Parathyroid adenoma (tissue), 2 donors: ENCODE results near the gene HSPB7.

Experiments
- H2AFZ ChIP-seq: fragments of 300-600 bp; sonication (generic); one replicate; pipeline ENCODE4 v1.7.0; 2017; ENCODE audit warnings: antibody characterized with exemption, mild to moderate bottlenecking
- H3K27ac ChIP-seq: fragments of 300-600 bp; sonication (generic); one replicate; pipeline ENCODE4 v1.7.0; 2017
- H3K27me3 ChIP-seq: fragments of 300-600 bp; sonication (generic); one replicate; pipeline ENCODE4 v1.7.0; 2017; ENCODE audit warnings: low read length; ENCODE audit not compliant: control insufficient read depth, insufficient read depth
- H3K36me3 ChIP-seq: fragments of 300-600 bp; sonication (generic); one replicate; pipeline ENCODE4 v1.7.0; 2017; ENCODE audit warnings: low read length; ENCODE audit not compliant: control insufficient read depth, insufficient read depth
- H3K4me1 ChIP-seq: fragments of 300-600 bp; sonication (generic); one replicate; pipeline ENCODE4 v1.7.0; 2017; ENCODE audit warnings: control low read depth
- H3K4me2 ChIP-seq: fragments of 300-600 bp; sonication (generic); one replicate; pipeline ENCODE4 v1.7.0; 2017; ENCODE audit warnings: low read length
- H3K4me3 ChIP-seq: fragments of 300-600 bp; sonication (generic); one replicate; pipeline ENCODE4 v1.7.0; 2017; ENCODE audit warnings: low read depth, low read length
- H3K79me2 ChIP-seq: fragments of 300-600 bp; sonication (generic); one replicate; pipeline ENCODE4 v1.7.0; 2017; ENCODE audit warnings: control low read depth
- H3K9ac ChIP-seq: fragments of 300-600 bp; sonication (generic); one replicate; pipeline ENCODE4 v1.7.0; 2017; ENCODE audit warnings: mild to moderate bottlenecking
- H3K9me3 ChIP-seq: fragments of 300-600 bp; sonication (generic); one replicate; pipeline ENCODE4 v1.7.0; 2017; ENCODE audit warnings: low read length; ENCODE audit not compliant: control insufficient read depth
- TF ChIP-seq, protein P1 (sequence below): fragments of 300-600 bp; sonication (generic); IDR thresholded peaks from one replicate; pipeline ENCODE4 v1.7.0; 2017; ENCODE audit warnings: antibody characterized with exemption, mild to moderate bottlenecking
- donor health status: primary hyperparathyroidism.

The HSPB7 gene

DNA sequence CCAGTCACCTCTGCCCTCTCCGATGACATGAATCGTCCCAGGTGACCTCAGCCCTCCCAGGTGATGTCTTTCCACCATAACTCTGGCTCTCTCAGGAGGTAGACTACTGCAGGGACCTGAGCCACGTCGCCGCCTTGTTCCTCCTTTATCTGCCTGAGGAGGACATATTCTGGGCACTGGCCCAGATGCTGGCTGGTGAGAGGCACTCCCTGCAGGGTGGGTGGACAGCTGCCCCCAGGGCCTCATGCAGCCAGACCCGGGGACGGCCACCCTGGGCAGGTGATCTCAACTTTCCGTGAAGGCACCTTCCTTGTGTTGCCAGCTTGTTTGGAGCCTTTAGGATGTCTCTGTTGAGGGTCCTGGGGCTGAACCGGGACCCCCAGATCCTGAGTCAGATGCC lies 28.1 kb downstream of the HSPB7 start:
- Histone ChIP-seq H3K27ac (no peak overlapping the region), H3K4me3 (no peak overlapping the region), H3K27me3 (no peaks in the 10 kb centered on the region), H3K36me3 (no peaks in the 10 kb centered on the region), H3K4me1 (no peaks in the 10 kb centered on the region), H3K4me2 (no peak overlapping the region), H3K9me3 (no peaks in the 10 kb centered on the region), H3K9ac (no peak overlapping the region), H3K79me2 (no peaks in the 10 kb centered on the region), H2AFZ (no peak overlapping the region)
- TF ChIP-seq, protein P1, sequence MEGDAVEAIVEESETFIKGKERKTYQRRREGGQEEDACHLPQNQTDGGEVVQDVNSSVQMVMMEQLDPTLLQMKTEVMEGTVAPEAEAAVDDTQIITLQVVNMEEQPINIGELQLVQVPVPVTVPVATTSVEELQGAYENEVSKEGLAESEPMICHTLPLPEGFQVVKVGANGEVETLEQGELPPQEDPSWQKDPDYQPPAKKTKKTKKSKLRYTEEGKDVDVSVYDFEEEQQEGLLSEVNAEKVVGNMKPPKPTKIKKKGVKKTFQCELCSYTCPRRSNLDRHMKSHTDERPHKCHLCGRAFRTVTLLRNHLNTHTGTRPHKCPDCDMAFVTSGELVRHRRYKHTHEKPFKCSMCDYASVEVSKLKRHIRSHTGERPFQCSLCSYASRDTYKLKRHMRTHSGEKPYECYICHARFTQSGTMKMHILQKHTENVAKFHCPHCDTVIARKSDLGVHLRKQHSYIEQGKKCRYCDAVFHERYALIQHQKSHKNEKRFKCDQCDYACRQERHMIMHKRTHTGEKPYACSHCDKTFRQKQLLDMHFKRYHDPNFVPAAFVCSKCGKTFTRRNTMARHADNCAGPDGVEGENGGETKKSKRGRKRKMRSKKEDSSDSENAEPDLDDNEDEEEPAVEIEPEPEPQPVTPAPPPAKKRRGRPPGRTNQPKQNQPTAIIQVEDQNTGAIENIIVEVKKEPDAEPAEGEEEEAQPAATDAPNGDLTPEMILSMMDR: no peak

DNA sequence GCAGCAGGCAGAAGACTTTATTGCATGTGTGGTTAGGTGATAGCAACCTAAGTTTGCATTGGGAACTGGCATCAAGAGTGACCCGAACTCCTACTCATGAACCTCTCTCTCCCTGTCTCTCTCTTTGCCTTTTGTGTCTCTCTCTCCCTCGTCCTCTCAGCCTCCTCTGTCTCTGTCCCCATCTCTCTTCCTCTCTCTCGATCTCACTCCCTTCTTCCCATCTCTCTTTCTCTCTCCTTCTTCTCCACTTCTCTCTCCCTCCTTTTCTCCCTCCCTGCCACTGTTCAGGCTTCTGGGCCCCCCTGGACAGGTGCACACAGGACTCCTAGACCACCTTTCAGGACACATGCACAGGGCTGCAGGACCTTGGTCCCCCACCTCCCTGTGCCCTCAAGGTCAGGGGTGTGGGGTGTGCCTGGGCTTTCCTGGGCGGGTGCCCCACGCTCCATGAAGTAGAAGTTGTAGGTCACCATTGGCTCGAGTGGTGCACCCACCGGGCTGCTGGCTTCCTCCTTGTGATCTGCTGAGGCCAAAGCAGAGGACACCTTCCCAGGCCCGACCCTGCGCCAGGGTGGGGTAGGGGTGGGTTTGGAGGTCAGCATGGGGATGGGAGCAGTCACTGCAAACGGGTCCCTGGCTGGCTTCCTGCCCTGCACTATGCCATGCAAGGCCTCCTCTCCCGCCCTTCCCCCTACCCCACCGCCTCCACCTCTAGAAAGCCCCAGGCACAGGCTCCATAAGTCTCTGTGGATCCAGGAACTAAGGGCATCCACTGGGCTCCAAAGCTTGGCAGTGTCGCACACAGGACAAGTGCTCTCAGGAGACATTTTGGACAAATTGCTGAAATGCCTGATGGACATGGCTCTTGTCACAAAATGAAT lies 28.7 kb downstream of the HSPB7 start:
- Histone ChIP-seq H3K4me1 (no peaks in the 10 kb centered on the region), H3K36me3 (no peaks in the 10 kb centered on the region), H3K9ac (no peak overlapping the region), H3K4me3 (no peak overlapping the region), H3K79me2 (no peaks in the 10 kb centered on the region), H3K27ac (no peak overlapping the region), H3K4me2 (no peak overlapping the region), H2AFZ (no peak overlapping the region), H3K9me3 (no peaks in the 10 kb centered on the region), H3K27me3 (no peaks in the 10 kb centered on the region)
- TF ChIP-seq, protein P1: no peak

DNA sequence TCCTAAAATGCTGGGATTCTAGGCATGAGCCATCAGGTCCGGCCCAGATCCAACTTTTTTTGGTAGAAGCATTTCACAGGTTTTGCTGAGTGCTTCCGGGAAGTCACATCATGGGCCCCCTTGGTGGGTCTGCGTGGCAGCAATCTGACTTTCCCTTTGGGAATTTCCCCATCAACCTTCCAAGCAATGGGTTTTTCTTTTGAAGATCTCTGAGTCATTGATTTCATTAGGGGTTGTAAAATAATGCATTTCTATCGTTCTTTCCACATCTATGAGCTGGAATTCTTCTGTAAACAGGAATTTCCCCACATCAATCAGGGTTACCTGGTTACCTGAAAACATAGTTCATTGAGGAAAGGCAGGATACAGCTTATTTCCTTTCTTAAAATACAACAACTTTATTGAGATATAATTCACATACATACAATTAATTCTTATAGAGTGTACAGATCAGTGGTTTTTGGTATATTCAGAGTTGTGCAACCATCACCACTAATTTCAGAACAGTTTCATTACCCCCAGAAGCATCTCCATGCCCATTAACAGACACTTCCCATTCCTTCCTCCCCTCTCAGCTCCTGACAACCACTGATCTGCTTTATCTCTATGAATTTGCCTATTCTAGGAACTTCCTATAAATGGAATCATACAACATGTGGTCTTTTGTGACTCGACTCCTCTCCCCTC lies 32.1 kb downstream of the HSPB7 start:
- no peaks in the 10 kb centered on the region for H3K36me3 ChIP-seq
- H3K4me3 ChIP-seq: no peak overlapping the region
- H3K9me3 ChIP-seq: no peaks in the 10 kb centered on the region
- no peaks in the 10 kb centered on the region for H3K4me1 ChIP-seq
- TF ChIP-seq, protein P1: no peak
- H3K4me2 ChIP-seq: no peak overlapping the region
- no peaks in the 10 kb centered on the region for H3K79me2 ChIP-seq
- no peak overlapping the region for H3K9ac ChIP-seq
- H3K27ac ChIP-seq: no peak overlapping the region
- no peaks in the 10 kb centered on the region for H3K27me3 ChIP-seq
- no peak overlapping the region for H2AFZ ChIP-seq

DNA sequence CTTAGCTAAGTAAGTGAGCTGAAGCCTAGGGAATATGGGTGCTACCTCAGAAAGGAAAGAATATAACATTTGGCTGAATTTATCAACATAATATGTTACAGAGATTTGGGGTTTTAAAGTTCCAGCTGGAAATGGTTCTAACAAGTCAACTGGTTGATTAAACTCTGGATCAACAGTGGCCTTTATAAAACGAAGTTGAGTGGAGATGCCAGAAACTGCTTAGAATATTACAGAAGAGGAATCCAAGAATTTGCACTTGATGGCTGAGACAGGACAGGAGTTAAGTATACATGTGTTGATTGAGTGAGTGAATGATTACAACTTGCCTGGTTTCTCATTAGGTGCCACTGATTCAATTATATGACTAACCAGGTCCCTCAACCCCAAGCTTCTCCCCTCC lies 34.6 kb downstream of the HSPB7 start:
- Histone ChIP-seq H3K79me2 (no peaks in the 10 kb centered on the region), H3K4me3 (no peak overlapping the region), H3K4me2 (no peak overlapping the region), H2AFZ (no peak overlapping the region), H3K36me3 (no peaks in the 10 kb centered on the region), H3K9me3 (no peaks in the 10 kb centered on the region), H3K4me1 (no peaks in the 10 kb centered on the region), H3K27ac (no peak overlapping the region), H3K27me3 (no peaks in the 10 kb centered on the region), H3K9ac (no peak overlapping the region)
- TF ChIP-seq, protein P1: no peak
